K562 (cell line): ENCODE results near the gene UBE2N. TPM values are rescaled to one million over a fixed set of nuclear protein-coding genes. Genes with fewer than 3 reads are reported as not detected.

Experiments used
- BRF1 ChIP-seq: IDR thresholded peaks from 3 replicates; pipeline ENCODE4 v1.6.1; 2011; ENCODE audit warnings: borderline replicate concordance, mild to moderate bottlenecking; ENCODE audit not compliant: insufficient read length; ENCODE audit errors: extremely low read depth
- CBX5 ChIP-seq: IDR thresholded peaks from 2 replicates; pipeline ENCODE4 v1.6.1; 2014; ENCODE audit warnings: low read depth, borderline replicate concordance
- CGGBP1 ChIP-seq: fragments of 250-450 bp; sonication (Bioruptor Pico); IDR thresholded peaks from 2 replicates; pipeline ENCODE4 v1.9.0; 2021; ENCODE audit warnings: mild to moderate bottlenecking
- ETV1 ChIP-seq: fragments of 450-650 bp; conservative IDR thresholded peaks from 2 replicates; pipeline ENCODE4 v1.6.1; 2016; ENCODE audit warnings: missing genetic modification characterization, control low read depth, low read depth, missing compliant biosample characterization
- GATA2 ChIP-seq: sonication (generic); formaldehyde crosslinking; IDR thresholded peaks from 2 replicates; pipeline ENCODE4 v1.4.0; 2020; ENCODE audit warnings: mild to moderate bottlenecking, missing genetic modification reagents
- HDAC2 ChIP-seq: fragments of 450-650 bp; IDR thresholded peaks from 2 replicates; pipeline ENCODE4 v1.6.1; 2016; ENCODE audit warnings: mild to moderate bottlenecking
- HEY1 ChIP-seq: fragments of 250-450 bp; sonication (Bioruptor Pico); IDR thresholded peaks from 2 replicates; pipeline ENCODE4 v1.5.0; 2020; ENCODE audit warnings: mild to moderate bottlenecking, moderate library complexity, borderline replicate concordance
- KAT8 ChIP-seq: fragments of 450-650 bp; IDR thresholded peaks from 2 replicates; pipeline ENCODE4 v1.6.1; 2016; ENCODE audit warnings: low read depth, mild to moderate bottlenecking
- RBBP5 ChIP-seq: fragments of 200-600 bp; sonication (generic); IDR thresholded peaks from 2 replicates; pipeline ENCODE4 v1.6.1; 2012; ENCODE audit warnings: borderline replicate concordance, mild to moderate bottlenecking, low read length, control low read depth, inconsistent platforms; ENCODE audit not compliant: insufficient read depth, poor library complexity, severe bottlenecking
- SAP30 ChIP-seq: fragments of 200-600 bp; sonication (generic); IDR thresholded peaks from 2 replicates; pipeline ENCODE4 v1.6.1; 2012; ENCODE audit warnings: borderline replicate concordance, low read depth, mild to moderate bottlenecking, moderate library complexity, low read length, control low read depth, inconsistent platforms; ENCODE audit not compliant: insufficient read depth, poor library complexity, severe bottlenecking
- SMAD2 ChIP-seq: fragments of 150-350 bp; IDR thresholded peaks from 2 replicates; pipeline ENCODE4 v1.6.1; 2014; ENCODE audit warnings: low read depth, mild to moderate bottlenecking, low read length
- SMAD4 ChIP-seq: fragments of 250-450 bp; sonication (Bioruptor Pico); conservative IDR thresholded peaks from 2 replicates; pipeline ENCODE4 v1.8.0; 2021; ENCODE audit warnings: inconsistent platforms, mild to moderate bottlenecking, moderate library complexity
- SMARCE1 ChIP-seq: fragments of 450-650 bp; IDR thresholded peaks from 2 replicates; pipeline ENCODE4 v1.7.1; 2016; ENCODE audit warnings: mild to moderate bottlenecking
- THAP12 ChIP-seq: fragments of 250-450 bp; sonication (Bioruptor Pico); IDR thresholded peaks from 2 replicates; pipeline ENCODE4 v1.9.0; 2021; ENCODE audit warnings: mild to moderate bottlenecking, inconsistent platforms
- YBX1 ChIP-seq: fragments of 450-650 bp; IDR thresholded peaks from 2 replicates; pipeline ENCODE4 v1.7.1; 2016; ENCODE audit warnings: mild to moderate bottlenecking
- ZNF277 ChIP-seq: fragments of 250-450 bp; sonication (Bioruptor Pico); IDR thresholded peaks from 2 replicates; pipeline ENCODE4 v1.8.0; 2022; ENCODE audit warnings: inconsistent platforms, mild to moderate bottlenecking, moderate library complexity, borderline replicate concordance
- polyA plus RNA-seq, 8 experiments: library from polyadenylated mRNA; depleted of rRNA in 4 of 8; stranded (reverse) in 5 of 8; unstranded in 3 of 8; fragments of >200 nt; fragmentation: Nextera tagmentation in 2 of 8; fragmentation: Illumina TruSeq in 1 of 8; extraction: Ambion mirVana in 2 of 8; extraction: Trizol in 1 of 8; gene quantifications; 2 replicates each; pipeline versions ENCODE4 v1.2.1 to v1.2.3, GENCODE V29; 2011 to 2014; ENCODE audit warnings: inconsistent platforms in 1 of 8, missing spikeins in 1 of 8
- total RNA-seq, 7 experiments: library from RNA; depleted of rRNA in 6 of 7; stranded (reverse); fragments of >200 nt in 6 of 7; fragmentation: Illumina TruSeq in 2 of 7; extraction: Trizol in 2 of 7; gene quantifications; 2 replicates each; pipeline versions ENCODE4 v1.2.1 to v1.2.3, GENCODE V29; 2011 to 2021; ENCODE audit warnings: low replicate concordance in 1 of 7
- TF ChIP-seq, protein P1 (sequence below): fragments of 250-450 bp; sonication (Bioruptor Pico); IDR thresholded peaks from 2 replicates; pipeline ENCODE4 v1.4.0; 2020; ENCODE audit warnings: mild to moderate bottlenecking, moderate library complexity
- TF ChIP-seq, protein P2 (sequence below): fragments of 250-450 bp; sonication (Bioruptor Pico); IDR thresholded peaks from 2 replicates; pipeline ENCODE4 v1.4.0; 2020; ENCODE audit warnings: mild to moderate bottlenecking, moderate library complexity

The UBE2N gene
- total and polyA plus RNA-seq, 9 of the 15 experiments (the other 6 are each of a cell fraction or from before 2014, with no cell fraction given), result 189 to 826 (median 260) TPM

GRCh38 chr12:93376436-93377251, 65.1 kb downstream of the UBE2N start (continued):
- TF ChIP-seq SMARCE1, result no peak
- TF ChIP-seq KAT8, result no peak
- TF ChIP-seq THAP12, result no peak
- no peak for TF ChIP-seq YBX1
- no peak; the same call in 1 of the 2 replicates for TF ChIP-seq ETV1 (tag)
- TF ChIP-seq GATA2, result no peak
- no peak for TF ChIP-seq SMAD2
- no peak for TF ChIP-seq HDAC2
- TF ChIP-seq CBX5, result no peak
- TF ChIP-seq RBBP5, result no peak
- TF ChIP-seq SAP30, result no peak
- no peak for TF ChIP-seq SMAD4 (CRISPR knock-in tag)
- TF ChIP-seq, protein P1, sequence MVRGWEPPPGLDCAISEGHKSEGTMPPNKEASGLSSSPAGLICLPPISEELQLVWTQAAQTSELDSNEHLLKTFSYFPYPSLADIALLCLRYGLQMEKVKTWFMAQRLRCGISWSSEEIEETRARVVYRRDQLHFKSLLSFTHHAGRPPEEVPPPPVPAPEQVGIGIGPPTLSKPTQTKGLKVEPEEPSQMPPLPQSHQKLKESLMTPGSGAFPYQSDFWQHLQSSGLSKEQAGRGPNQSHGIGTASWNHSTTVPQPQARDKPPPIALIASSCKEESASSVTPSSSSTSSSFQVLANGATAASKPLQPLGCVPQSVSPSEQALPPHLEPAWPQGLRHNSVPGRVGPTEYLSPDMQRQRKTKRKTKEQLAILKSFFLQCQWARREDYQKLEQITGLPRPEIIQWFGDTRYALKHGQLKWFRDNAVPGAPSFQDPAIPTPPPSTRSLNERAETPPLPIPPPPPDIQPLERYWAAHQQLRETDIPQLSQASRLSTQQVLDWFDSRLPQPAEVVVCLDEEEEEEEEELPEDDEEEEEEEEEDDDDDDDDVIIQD (CRISPR knock-in tag), result no peak
- TF ChIP-seq, protein P2, sequence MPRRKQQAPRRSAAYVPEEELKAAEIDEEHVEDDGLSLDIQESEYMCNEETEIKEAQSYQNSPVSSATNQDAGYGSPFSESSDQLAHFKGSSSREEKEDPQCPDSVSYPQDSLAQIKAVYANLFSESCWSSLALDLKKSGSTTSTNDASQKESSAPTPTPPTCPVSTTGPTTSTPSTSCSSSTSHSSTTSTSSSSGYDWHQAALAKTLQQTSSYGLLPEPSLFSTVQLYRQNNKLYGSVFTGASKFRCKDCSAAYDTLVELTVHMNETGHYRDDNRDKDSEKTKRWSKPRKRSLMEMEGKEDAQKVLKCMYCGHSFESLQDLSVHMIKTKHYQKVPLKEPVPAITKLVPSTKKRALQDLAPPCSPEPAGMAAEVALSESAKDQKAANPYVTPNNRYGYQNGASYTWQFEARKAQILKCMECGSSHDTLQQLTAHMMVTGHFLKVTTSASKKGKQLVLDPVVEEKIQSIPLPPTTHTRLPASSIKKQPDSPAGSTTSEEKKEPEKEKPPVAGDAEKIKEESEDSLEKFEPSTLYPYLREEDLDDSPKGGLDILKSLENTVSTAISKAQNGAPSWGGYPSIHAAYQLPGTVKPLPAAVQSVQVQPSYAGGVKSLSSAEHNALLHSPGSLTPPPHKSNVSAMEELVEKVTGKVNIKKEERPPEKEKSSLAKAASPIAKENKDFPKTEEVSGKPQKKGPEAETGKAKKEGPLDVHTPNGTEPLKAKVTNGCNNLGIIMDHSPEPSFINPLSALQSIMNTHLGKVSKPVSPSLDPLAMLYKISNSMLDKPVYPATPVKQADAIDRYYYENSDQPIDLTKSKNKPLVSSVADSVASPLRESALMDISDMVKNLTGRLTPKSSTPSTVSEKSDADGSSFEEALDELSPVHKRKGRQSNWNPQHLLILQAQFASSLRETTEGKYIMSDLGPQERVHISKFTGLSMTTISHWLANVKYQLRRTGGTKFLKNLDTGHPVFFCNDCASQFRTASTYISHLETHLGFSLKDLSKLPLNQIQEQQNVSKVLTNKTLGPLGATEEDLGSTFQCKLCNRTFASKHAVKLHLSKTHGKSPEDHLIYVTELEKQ (CRISPR knock-in tag), result no peak
- TF ChIP-seq HEY1 (CRISPR knock-in tag), result no peak
- no peak for TF ChIP-seq BRF1
- TF ChIP-seq CGGBP1, result no peak
- no peak for TF ChIP-seq ZNF277 (CRISPR knock-in tag)
